Endothelial cell of umbilical vein (primary cell): Measurements from ENCODE around the gene RXFP1. TPM values are rescaled to one million over a fixed set of nuclear protein-coding genes. Genes with fewer than 3 reads are reported as not detected.

ENCODE experiments used
- BruUV-seq: library from RNA; stranded (reverse); fragments of 400-500 nt; replicated peaks from 2 replicates; lab custom pipeline; 2021; lab: Mats Ljungman, UMichigan
- CTCF ChIA-PET: fragments of 300-600, 350-600 bp; sonication (Branson Sonifier 250); formaldehyde crosslinking; loops from one replicate; lab custom pipeline; 2021; ENCODE audit warnings: antibody characterized with exemption, inconsistent platforms; lab: Charles Lee
- POLR2A ChIA-PET: fragments of 300-600, 350-600 bp; sonication (Branson Sonifier 250); formaldehyde crosslinking; loops from one replicate; lab custom pipeline; 2021; ENCODE audit warnings: antibody characterized with exemption, inconsistent platforms; lab: Charles Lee
- DNase-seq: peaks from one replicate; pipeline ENCODE4 v3.0.0-alpha.2; 2011; ENCODE audit warnings: low read depth, low spot score
- FAIRE-seq: peaks from 2 replicates; lab custom pipeline; 2011; peaks lifted over from hg19 to GRCh38; lab: Jason Lieb, UNC
- H2AFZ ChIP-seq: 2 replicates; pipeline ENCODE4 v1.6.0; 2012; ENCODE audit warnings: low read depth, low read length, control low read depth, inconsistent platforms
- H3K27ac ChIP-seq: 2 replicates; pipeline ENCODE4 v1.5.1; 2011; ENCODE audit warnings: low read depth, mild to moderate bottlenecking, control low read depth, low read length, moderate library complexity; ENCODE audit not compliant: insufficient read depth
- H3K27me3 ChIP-seq, 2 experiments: 2 replicates each; pipeline versions ENCODE4 v1.6.0 to v1.6.1; 2011; ENCODE audit warnings: low read length in 2 of 2, mixed read lengths in 1 of 2; ENCODE audit not compliant: control insufficient read depth in 2 of 2, insufficient read depth in 2 of 2
- H3K36me3 ChIP-seq, 2 experiments: 2 replicates in 1 of 2; 3 replicates in 1 of 2; pipeline ENCODE4 v1.5.1; 2011; ENCODE audit warnings: low read length in 2 of 2, mild to moderate bottlenecking in 1 of 2, moderate library complexity in 1 of 2; ENCODE audit not compliant: control insufficient read depth in 2 of 2, insufficient read depth in 2 of 2; ENCODE audit errors: extremely low read depth in 1 of 2
- H3K4me1 ChIP-seq: 3 replicates; pipeline ENCODE4 v1.5.1; 2011; ENCODE audit warnings: mild to moderate bottlenecking, low read length; ENCODE audit not compliant: control insufficient read depth, insufficient read depth; ENCODE audit errors: extremely low read depth
- H3K4me2 ChIP-seq: 2 replicates; pipeline ENCODE4 v1.6.1; 2011; ENCODE audit warnings: low read length, control low read depth, mixed read lengths; ENCODE audit not compliant: insufficient read depth
- H3K4me3 ChIP-seq, 3 experiments: fragments of 200-600 bp in 1 of 3; sonication (generic), shearing (Covaris generic) in 1 of 3; replicated peaks in 1 of 3; 2 replicates each; pipeline ENCODE4 v1.5.1; 2011 to 2016; ENCODE audit warnings: control low read depth in 3 of 3, low read length in 3 of 3, mild to moderate bottlenecking in 2 of 3, inconsistent platforms in 1 of 3, low read depth in 1 of 3, moderate library complexity in 1 of 3; ENCODE audit not compliant: insufficient read depth in 1 of 3
- H3K79me2 ChIP-seq: 2 replicates; pipeline ENCODE4 v1.6.0; 2012; ENCODE audit warnings: low read length, inconsistent platforms; ENCODE audit not compliant: control insufficient read depth, insufficient read depth
- H3K9ac ChIP-seq: replicated peaks from 2 replicates; pipeline ENCODE3; 2011; ENCODE audit warnings: low read length, control low read depth; ENCODE audit not compliant: insufficient read depth; ENCODE audit errors: extremely low read depth
- H3K9me1 ChIP-seq: replicated peaks from 3 replicates; pipeline ENCODE4 v1.6.0; 2011; ENCODE audit warnings: mild to moderate bottlenecking, low read length; ENCODE audit not compliant: control insufficient read depth, insufficient read depth; ENCODE audit errors: extremely low read depth
- H3K9me3 ChIP-seq: replicated peaks from 2 replicates; pipeline ENCODE4 v1.5.1; 2012; ENCODE audit warnings: low read length, inconsistent platforms; ENCODE audit not compliant: control insufficient read depth, insufficient read depth
- H4K20me1 ChIP-seq: replicated peaks from 2 replicates; pipeline ENCODE3; 2011; ENCODE audit warnings: mild to moderate bottlenecking, low read length; ENCODE audit not compliant: control insufficient read depth, insufficient read depth; ENCODE audit errors: extremely low read depth
- EZH2 ChIP-seq: IDR thresholded peaks from 2 replicates; pipeline ENCODE4 v1.6.1; 2012; ENCODE audit warnings: borderline replicate concordance, low read depth, mild to moderate bottlenecking, moderate library complexity, low read length, inconsistent platforms; ENCODE audit not compliant: severe bottlenecking
- FOS ChIP-seq: IDR thresholded peaks from 2 replicates; pipeline ENCODE4 v1.6.1; 2011; ENCODE audit warnings: mild to moderate bottlenecking, low read length, moderate library complexity, borderline replicate concordance; ENCODE audit not compliant: insufficient read depth
- GATA2 ChIP-seq: IDR thresholded peaks from 2 replicates; pipeline ENCODE4 v1.7.0; 2011; ENCODE audit warnings: low read depth, mild to moderate bottlenecking, moderate library complexity, mixed read lengths, low read length; ENCODE audit not compliant: insufficient read length, insufficient read depth
- JUN ChIP-seq: IDR thresholded peaks from 2 replicates; pipeline ENCODE4 v1.6.1; 2011; ENCODE audit warnings: borderline replicate concordance, low read depth; ENCODE audit not compliant: insufficient read length, insufficient read depth
- MYC ChIP-seq: IDR thresholded peaks from one replicate; pipeline ENCODE4 v1.6.1; 2011; ENCODE audit warnings: mild to moderate bottlenecking, low read depth, low read length
- POLR2A ChIP-seq: IDR thresholded peaks from 2 replicates; pipeline ENCODE4 v1.6.1; 2012; ENCODE audit warnings: low read depth, mild to moderate bottlenecking, control low read depth, low read length
- POLR2AphosphoS5 ChIP-seq: IDR thresholded peaks from 2 replicates; pipeline ENCODE4 v1.6.1; 2012; ENCODE audit warnings: low read depth, mild to moderate bottlenecking, control low read depth, low read length, moderate library complexity; ENCODE audit not compliant: insufficient read depth
- dilution Hi-C: fragments of 300-500 bp; cut with MboI; formaldehyde crosslinking; loops from one replicate; pipeline ENCODE4 v1.15.0; 2019; ENCODE audit warnings: low sequenced_read_pairs; ENCODE audit not compliant: extremely low pct_ligation_motif_present
- intact Hi-C: fragments of 100-400 bp; cut with micrococcal nuclease; formaldehyde crosslinking; loops from one replicate; pipeline ENCODE4 v1.10.0; 2022
- polyA plus RNA-seq, 4 experiments: library from polyadenylated mRNA; depleted of rRNA in 3 of 4; stranded (reverse) in 3 of 4; unstranded in 1 of 4; fragments of >200 nt; gene quantifications; 2 replicates each; pipeline versions ENCODE4 v1.2.1 to v1.2.3, GENCODE V29; 2011 to 2012; ENCODE audit warnings: missing spikeins in 1 of 4
- total RNA-seq: library from RNA; stranded (reverse); gene quantifications from 2 replicates; pipeline ENCODE4 v1.2.3, GENCODE V29; 2021
- TF ChIP-seq, protein P1 (sequence below): IDR thresholded peaks from 2 replicates; pipeline ENCODE4 v1.6.1; 2011; ENCODE audit not compliant: insufficient read depth, insufficient read length
- TF ChIP-seq, protein P2 (sequence below), 2 donors: IDR thresholded peaks; 1 replicate in 1 of 2; 2 replicates in 1 of 2; pipeline ENCODE4 v1.5.1; 2011; ENCODE audit warnings: low read length in 2 of 2, mild to moderate bottlenecking in 2 of 2, moderate library complexity in 2 of 2, control low read depth in 1 of 2, inconsistent platforms in 1 of 2, low read depth in 1 of 2; ENCODE audit not compliant: insufficient read depth in 1 of 2; ENCODE audit errors: extremely low read depth in 1 of 2

The RXFP1 gene
- total and polyA plus RNA-seq, 2 donors (not counting 3 experiments of a cell fraction or from before 2014, with no cell fraction given) = not detected

DNA sequence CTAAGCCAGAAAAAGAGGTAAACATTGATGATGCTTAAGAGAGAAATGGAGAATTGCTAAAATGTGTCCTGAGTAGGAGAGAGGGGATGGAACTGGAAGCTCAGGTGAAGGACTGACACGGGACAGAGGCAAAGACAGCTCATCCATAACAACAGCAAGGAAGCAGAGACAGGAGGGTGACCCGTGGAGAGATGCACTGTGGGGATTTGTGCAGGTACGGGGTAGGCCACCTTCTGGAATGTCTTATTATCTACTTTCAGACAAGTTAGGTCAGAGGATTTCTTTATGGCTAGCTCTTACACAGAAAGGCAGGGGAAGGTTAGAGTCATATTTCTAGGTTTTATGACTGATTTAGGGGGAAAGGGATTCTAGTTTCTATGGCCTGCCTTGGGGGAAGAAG, 31.7 kb downstream of the RXFP1 start:
- H3K9ac ChIP-seq = no peak overlapping the region
- TF ChIP-seq POLR2A (no peak), GATA2 (no peak), FOS (no peak), JUN (no peak), EZH2 (no peak), MYC (no peak), POLR2AphosphoS5 (no peak)
- TF ChIP-seq, protein P1, sequence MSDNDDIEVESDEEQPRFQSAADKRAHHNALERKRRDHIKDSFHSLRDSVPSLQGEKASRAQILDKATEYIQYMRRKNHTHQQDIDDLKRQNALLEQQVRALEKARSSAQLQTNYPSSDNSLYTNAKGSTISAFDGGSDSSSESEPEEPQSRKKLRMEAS = no peak
- TF ChIP-seq, protein P2, sequence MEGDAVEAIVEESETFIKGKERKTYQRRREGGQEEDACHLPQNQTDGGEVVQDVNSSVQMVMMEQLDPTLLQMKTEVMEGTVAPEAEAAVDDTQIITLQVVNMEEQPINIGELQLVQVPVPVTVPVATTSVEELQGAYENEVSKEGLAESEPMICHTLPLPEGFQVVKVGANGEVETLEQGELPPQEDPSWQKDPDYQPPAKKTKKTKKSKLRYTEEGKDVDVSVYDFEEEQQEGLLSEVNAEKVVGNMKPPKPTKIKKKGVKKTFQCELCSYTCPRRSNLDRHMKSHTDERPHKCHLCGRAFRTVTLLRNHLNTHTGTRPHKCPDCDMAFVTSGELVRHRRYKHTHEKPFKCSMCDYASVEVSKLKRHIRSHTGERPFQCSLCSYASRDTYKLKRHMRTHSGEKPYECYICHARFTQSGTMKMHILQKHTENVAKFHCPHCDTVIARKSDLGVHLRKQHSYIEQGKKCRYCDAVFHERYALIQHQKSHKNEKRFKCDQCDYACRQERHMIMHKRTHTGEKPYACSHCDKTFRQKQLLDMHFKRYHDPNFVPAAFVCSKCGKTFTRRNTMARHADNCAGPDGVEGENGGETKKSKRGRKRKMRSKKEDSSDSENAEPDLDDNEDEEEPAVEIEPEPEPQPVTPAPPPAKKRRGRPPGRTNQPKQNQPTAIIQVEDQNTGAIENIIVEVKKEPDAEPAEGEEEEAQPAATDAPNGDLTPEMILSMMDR (IDR thresholded peaks at IDR 0.05; ENCODE audit: extremely low read depth in 1 of 2, insufficient read depth in 1 of 2, low read depth in 1 of 2, low read length in 2 of 2) = no peak
- H2AFZ ChIP-seq = no peak overlapping the region
- H3K36me3 ChIP-seq = no peaks in the 10 kb centered on the region
- POLR2A ChIA-PET = no interaction called here
- dilution Hi-C loops (no loop called here), intact Hi-C loops (no loop called here)
- DNase-seq = no peak
- H3K27me3 ChIP-seq = no peaks in the 10 kb centered on the region
- BruUV-seq = no TSS peak
- no peak for FAIRE-seq
- H3K79me2 ChIP-seq = no peaks in the 10 kb centered on the region
- H4K20me1 ChIP-seq = no peaks in the 10 kb centered on the region
- no peak overlapping the region for H3K4me2 ChIP-seq
- no peaks in the 10 kb centered on the region for H3K9me1 ChIP-seq
- H3K9me3 ChIP-seq = no peaks in the 10 kb centered on the region
- H3K4me3 ChIP-seq = no peak overlapping the region
- no peaks in the 10 kb centered on the region for H3K4me1 ChIP-seq
- H3K27ac ChIP-seq = no peak overlapping the region
- CTCF ChIA-PET = interaction anchor here (1.1 to 1.4 kb wide), 2 partner anchors 13 to 58 kb away, joined by 3 read pairs; no protein-coding TSS in a partner anchor
